Left forelimb (tissue), 1 donor: ENCODE measurements around the gene RFC3.

Source experiments
- DNase-seq: peaks from one replicate; pipeline ENCODE4 v3.0.0-alpha.2; 2018; ENCODE audit warnings: low spot score

RFC3 gene

DNA sequence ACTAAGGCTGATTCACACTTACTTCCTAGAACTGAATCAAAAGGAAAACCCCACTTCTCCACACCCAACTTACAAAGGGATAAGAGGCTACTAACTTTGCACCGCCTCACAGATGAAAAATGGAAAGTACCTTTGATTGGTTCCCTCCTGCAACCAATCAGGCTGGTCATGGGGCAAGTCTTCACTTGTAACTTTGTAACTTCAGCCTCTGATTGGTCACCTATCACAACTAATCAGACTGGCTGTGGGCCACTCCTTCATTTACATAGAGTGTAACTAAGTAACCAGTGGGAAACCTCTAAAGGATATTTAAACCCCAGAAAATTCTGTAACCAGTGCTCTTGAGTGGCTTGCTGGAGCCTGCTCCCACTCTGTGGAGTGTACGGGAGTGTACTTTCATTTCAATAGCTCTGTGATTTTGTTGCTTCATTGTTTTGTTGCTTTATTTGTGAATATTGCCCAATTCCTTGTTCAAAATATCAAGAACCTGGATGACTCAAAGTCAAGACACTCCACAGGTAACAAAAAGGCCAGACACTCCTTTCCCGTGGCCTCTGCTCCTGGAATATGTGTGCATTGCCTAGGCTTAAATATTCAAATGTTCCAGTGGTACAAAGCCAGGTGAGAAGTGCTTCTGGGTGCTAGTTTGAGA lies 50.5 kb downstream of the RFC3 start:
- no peak for DNase-seq

GRCh38 chr13:33869005-33869404 lies 51.1 kb downstream of the RFC3 start:
- DNase-seq: no peak

- DNase-seq: no peak
Measured at GRCh38 chr13:33870046-33870668, 52.2 kb downstream of the RFC3 start.

DNA sequence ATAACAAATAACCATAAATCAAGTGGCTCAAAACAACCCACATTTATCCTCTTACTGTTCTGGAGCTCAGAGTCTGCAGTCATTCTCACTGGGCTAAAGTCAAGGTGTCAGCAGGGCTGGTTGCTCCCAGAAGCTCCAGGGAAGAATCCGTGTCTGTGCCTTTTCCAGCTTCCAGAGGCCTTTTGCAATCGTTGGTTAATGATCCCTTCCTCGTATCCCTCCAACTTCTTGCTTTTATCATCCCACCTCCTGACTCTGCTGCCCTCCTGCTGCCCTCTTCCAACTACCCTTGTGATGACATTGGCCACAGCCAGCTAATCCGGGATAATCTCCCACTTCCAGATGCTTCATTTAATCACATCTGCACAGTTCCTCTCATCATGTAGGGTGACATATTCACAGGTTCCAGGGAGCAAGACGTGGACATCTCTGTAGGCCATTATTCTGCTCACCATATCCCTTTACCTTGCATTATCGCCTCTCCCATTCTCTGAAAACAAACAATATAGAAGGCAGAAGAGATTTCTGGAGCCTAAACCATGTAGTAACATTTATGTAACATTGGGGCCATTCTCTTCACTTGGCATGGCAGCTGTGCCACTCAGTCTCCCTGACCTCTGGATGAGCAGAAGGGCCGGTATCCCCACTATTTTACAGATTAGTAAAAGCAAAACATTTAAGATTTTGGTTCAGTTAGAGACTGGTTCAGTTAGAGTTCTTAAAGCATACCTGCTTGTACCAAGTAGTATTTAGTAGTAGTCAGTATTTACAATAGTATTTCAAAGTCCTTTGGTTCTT lies 53.5 kb downstream of the RFC3 start:
- no peak for DNase-seq

DNA sequence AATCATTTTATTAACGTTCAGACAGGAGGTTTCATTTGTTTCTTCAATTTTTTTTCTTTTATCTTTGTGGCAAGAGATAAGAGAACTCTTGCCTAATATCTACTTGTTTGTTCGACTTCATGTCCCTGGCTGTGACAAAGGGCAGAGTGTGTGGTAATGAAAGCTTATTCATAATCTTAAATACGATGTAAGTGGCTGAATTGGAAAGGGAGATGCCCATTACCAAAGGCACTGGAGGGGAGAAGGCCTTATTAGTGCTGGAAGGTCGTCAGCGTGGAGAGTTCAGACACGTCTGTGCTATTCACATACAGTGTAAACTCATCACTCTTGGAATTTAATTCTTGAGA lies 54.0 kb downstream of the RFC3 start:
- no peak for DNase-seq

GRCh38 chr13:33873251-33873908 lies 55.4 kb downstream of the RFC3 start:
- no peak for DNase-seq

DNA sequence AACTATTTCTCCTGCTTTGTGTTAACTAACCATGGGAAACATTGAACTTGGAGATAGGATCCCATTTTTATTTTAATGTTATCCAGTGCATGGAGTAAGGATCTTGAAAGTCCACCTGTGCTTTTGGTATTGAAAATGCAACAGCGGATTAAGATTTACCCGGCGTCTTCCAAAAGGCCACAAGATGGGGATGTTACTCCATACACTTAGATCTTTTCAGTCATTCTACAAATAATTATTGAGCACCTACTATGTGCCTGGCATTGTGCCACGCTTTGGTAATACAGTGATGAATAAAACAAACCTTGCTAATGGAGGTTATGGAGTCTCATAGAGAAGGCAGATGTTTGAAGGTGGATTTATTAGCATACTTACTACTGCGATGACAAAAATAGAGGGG lies 56.9 kb downstream of the RFC3 start:
- DNase-seq: no peak

DNA sequence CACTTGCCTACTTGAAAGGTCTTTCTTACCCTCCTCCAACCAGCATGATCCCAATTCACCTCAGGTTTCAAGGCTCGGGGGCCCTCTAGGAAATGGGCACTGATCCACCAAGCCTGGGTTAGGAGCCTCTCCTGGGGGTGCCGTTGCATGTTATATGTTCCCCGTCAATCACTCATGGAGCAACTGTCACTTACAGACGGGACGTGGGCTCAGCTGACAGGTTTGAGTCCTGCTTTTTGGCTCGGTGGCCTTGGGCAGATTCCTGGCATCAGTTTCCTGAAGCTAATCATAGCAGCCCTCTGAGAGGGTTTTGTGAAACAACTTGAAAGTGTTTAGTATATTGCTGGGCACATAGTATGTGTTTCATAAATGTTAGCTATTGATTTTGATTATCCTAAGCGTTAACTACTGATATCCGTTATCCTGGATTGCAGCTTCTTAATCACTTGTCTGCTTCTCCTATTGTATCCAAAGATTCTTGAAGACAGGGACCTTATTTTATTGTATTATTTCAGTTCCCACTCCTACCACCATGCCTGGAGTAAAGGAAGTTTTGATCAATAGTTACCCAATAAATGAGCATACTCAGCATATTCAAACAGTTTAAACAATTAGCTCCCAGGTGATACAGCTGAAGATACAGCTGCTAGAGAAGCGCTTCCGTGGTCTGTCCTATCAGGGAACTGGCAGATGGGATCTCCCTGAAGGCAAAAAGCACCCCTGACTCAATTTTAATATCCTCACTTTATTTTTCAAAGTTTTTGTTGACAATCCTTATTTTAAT lies 57.9 kb downstream of the RFC3 start:
- no peak for DNase-seq

DNA sequence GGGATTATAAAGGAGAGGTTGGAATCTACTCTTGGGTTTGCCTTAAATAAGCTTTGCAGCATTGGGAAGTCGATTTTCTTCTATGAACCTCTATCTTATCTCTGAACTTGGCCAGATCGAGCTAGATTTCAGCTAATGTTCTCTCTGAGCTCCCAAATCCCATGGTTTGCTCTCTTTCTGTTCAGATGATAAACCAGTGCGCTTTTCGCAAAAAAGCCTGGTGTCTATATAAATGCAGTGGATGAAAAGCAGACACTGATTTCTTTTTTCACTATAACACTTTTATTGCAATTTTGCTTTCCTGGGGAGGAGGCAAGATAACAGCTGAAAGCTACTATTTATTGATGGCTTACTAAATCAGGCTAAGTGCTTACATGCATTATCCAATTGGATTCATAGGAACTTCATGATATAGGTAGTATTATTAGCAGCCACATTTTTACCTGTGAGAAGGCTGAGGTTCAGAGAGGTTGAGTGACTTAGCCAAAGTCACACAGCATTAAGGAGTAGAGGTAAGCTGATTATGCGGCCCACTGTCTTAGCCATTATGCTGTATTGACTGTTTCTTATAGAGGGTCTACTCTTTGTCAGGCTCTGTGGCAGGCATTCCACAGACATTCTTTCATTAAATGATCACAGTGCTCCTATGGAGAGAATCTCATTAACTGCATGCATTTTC lies 58.9 kb downstream of the RFC3 start:
- no peak for DNase-seq

DNA sequence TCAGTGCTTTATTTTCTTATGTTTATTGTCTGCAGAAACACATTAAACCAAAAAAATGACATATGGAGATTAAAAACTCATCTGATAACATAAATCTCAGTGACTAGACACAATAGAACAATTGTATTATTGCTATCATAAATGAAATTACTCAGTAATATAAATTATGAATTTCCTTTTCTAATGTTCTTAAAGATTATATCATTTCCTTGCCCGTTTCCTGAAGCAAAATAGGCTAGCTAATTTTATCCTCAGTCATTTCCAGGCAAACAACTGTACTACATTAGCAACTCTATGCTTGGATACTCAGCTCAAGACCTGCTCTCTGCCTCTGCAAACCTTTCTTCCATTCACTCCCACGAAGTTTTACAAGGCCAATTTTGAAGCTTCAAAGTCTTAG lies 61.2 kb downstream of the RFC3 start:
- DNase-seq: no peak

DNA sequence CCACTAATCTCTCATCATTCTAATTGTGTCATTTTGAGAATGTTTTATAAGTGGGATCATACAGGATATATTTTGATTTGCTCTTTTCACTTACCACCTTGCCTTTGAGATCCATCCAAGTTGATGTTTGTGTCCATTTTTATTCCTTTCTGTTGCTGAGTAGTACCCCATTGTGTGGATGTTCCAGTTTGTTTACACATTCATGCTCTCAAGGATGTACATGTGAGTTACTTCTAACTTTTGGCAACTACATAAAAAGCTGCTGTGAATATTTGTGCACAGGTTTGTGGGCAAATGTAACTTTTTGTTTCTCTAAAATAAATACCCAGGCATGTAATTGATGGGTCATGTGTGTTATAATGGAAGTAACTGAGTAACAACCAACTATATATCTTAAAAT lies 64.9 kb downstream of the RFC3 start:
- no peak for DNase-seq

GRCh38 chr13:33884531-33885220 lies 66.7 kb downstream of the RFC3 start:
- DNase-seq: no peak
